HepG2 (cell line): ENCODE results near the gene YIPF7. TPM values are rescaled to one million over a fixed set of nuclear protein-coding genes. Genes with fewer than 3 reads are reported as not detected.

ENCODE experiments used
- ARID3A ChIP-seq: IDR thresholded peaks from 2 replicates; pipeline ENCODE4 v1.6.1; 2012; ENCODE audit warnings: low read depth, low read length, improper control_type of control experiment
- ATF3 ChIP-seq: sonication (generic); formaldehyde crosslinking; IDR thresholded peaks from 2 replicates; pipeline ENCODE4 v1.4.0; 2020; ENCODE audit warnings: missing genetic modification reagents
- CBX5 ChIP-seq: sonication (generic); formaldehyde crosslinking; IDR thresholded peaks from 2 replicates; pipeline ENCODE4 v1.4.0; 2020; ENCODE audit warnings: missing genetic modification reagents, borderline replicate concordance
- GTF3A ChIP-seq: sonication (generic); formaldehyde crosslinking; conservative IDR thresholded peaks from 2 replicates; pipeline ENCODE4 v1.4.0; 2020; ENCODE audit warnings: mild to moderate bottlenecking, missing genetic modification reagents
- NCOA2 ChIP-seq: sonication (generic); formaldehyde crosslinking; IDR thresholded peaks from 2 replicates; pipeline ENCODE4 v1.8.0; 2022; ENCODE audit warnings: inconsistent platforms
- SRSF4 ChIP-seq: fragments of 200-400 bp; formaldehyde crosslinking; IDR thresholded peaks from one replicate; pipeline ENCODE4 v1.6.1; 2018; ENCODE audit warnings: mild to moderate bottlenecking, low read depth, low read length, moderate library complexity; ENCODE audit not compliant: poor library complexity, severe bottlenecking
- SRY ChIP-seq: sonication (generic); formaldehyde crosslinking; IDR thresholded peaks from 2 replicates; pipeline ENCODE4 v1.8.0; 2022; ENCODE audit warnings: mild to moderate bottlenecking, missing genetic modification reagents
- THAP9 ChIP-seq: sonication (generic); formaldehyde crosslinking; IDR thresholded peaks from 2 replicates; pipeline ENCODE4; 2020; ENCODE audit warnings: missing genetic modification reagents, mild to moderate bottlenecking, borderline replicate concordance
- WIZ ChIP-seq: sonication (generic); formaldehyde crosslinking; IDR thresholded peaks from 2 replicates; pipeline ENCODE4 v1.5.1; 2020; ENCODE audit warnings: mild to moderate bottlenecking, missing genetic modification reagents
- ZNF597 ChIP-seq: sonication (generic); formaldehyde crosslinking; IDR thresholded peaks from 2 replicates; pipeline ENCODE4 v1.5.0; 2020; ENCODE audit warnings: missing genetic modification reagents
- ZNF646 ChIP-seq: sonication (generic); formaldehyde crosslinking; IDR thresholded peaks from 2 replicates; pipeline ENCODE4 v1.9.0; 2021; ENCODE audit warnings: mild to moderate bottlenecking, missing genetic modification reagents
- ZNF777 ChIP-seq: sonication (generic); formaldehyde crosslinking; IDR thresholded peaks from 2 replicates; pipeline ENCODE4 v1.4.0; 2020; ENCODE audit warnings: missing genetic modification reagents
- ZNF782 ChIP-seq: sonication (generic); formaldehyde crosslinking; IDR thresholded peaks from 2 replicates; pipeline ENCODE4 v1.4.0; 2020; ENCODE audit warnings: missing genetic modification reagents, mild to moderate bottlenecking, borderline replicate concordance
- polyA plus RNA-seq, 8 experiments: library from polyadenylated mRNA; depleted of rRNA in 3 of 8; stranded (reverse) in 7 of 8; unstranded in 1 of 8; fragments of >200 nt; fragmentation: Illumina TruSeq in 4 of 8; extraction: Trizol in 4 of 8; gene quantifications; 2 replicates each; pipeline versions ENCODE4 v1.2.1 to v1.2.3, GENCODE V29; 2011 to 2016; ENCODE audit warnings: low read depth in 4 of 8, missing spikeins in 1 of 8, mixed read lengths in 1 of 8; ENCODE audit not compliant: insufficient read depth in 1 of 8
- total RNA-seq, 5 experiments: library from RNA; depleted of rRNA; stranded (reverse); fragments of >200 nt; fragmentation: Illumina TruSeq; extraction: Trizol; gene quantifications; 2 replicates each; pipeline ENCODE4 v1.2.3, GENCODE V29; 2016; ENCODE audit warnings: low read depth in 1 of 5

YIPF7 gene
- total and polyA plus RNA-seq, 2 of the 13 experiments (the other 11 are each of a cell fraction or from before 2014, with no cell fraction given): 0.12 TPM; not detected in 1

GRCh38 chr4:44678094-44679041, 26.9 kb upstream of the YIPF7 start, which contains the start of gene GUF1 (continued):
- TF ChIP-seq ZNF646 (CRISPR knock-in tag): no peak
- peak; percentile 86; the same call in 1 of the 2 replicates for TF ChIP-seq SRY
- TF ChIP-seq NCOA2: 0 out of 2 replicates have a peak, but pooled peaks have one; percentile 17
- TF ChIP-seq ZNF782: peak; percentile 73
- peak; percentile 25; the same call in 1 of the 2 replicates for TF ChIP-seq ATF3 (CRISPR knock-in tag)
- TF ChIP-seq CBX5 (CRISPR knock-in tag): peak; percentile 53; the same call in 1 of the 2 replicates
- TF ChIP-seq ZNF777 (CRISPR knock-in tag): peak; percentile 45; the same call in 1 of the 2 replicates
- TF ChIP-seq GTF3A (CRISPR knock-in tag): no peak
- no peak for TF ChIP-seq ARID3A
- TF ChIP-seq SRSF4: no peak
- TF ChIP-seq WIZ: peak; percentile 69; the same call in 1 of the 2 replicates
- no peak for TF ChIP-seq ZNF597
- TF ChIP-seq THAP9: peak; percentile 57; the same call in 1 of the 2 replicates
